Suprapubic skin (tissue), 3 donors: Measurements from ENCODE around the gene ASIC4.

Source experiments
- CTCF ChIP-seq, 2 donors: fragments of 200-600 bp in 1 of 2; fragments of 450-650 bp in 1 of 2; sonication (generic) in 1 of 2; IDR thresholded peaks; one replicate each; pipeline ENCODE4 v1.5.1; 2016 to 2019; ENCODE audit warnings: antibody characterized with exemption in 2 of 2, mild to moderate bottlenecking in 1 of 2, moderate library complexity in 1 of 2
- EP300 ChIP-seq: sonication (generic); formaldehyde crosslinking; IDR thresholded peaks from one replicate; pipeline ENCODE4 v1.6.1; 2017; ENCODE audit warnings: antibody characterized with exemption
- POLR2A ChIP-seq, 2 donors: fragments of 450-650 bp; IDR thresholded peaks; one replicate each; pipeline ENCODE4 v1.6.1; 2017; ENCODE audit warnings: antibody characterized with exemption in 2 of 2, mild to moderate bottlenecking in 2 of 2, moderate library complexity in 2 of 2

GRCh38 chr2:219538504-219538951 is 24.2 kb downstream of the ASIC4 start:
- TF ChIP-seq CTCF (IDR thresholded peaks at IDR 0.05), result no peak
- no peak for TF ChIP-seq POLR2A (IDR thresholded peaks at IDR 0.05)
- TF ChIP-seq EP300, result no peak
